Measurements from ENCODE around the gene PBX1. TPM values are rescaled to one million over a fixed set of nuclear protein-coding genes. Genes with fewer than 3 reads are reported as not detected.

The PBX1 gene
- total RNA-seq, 6 donors from 2014 or later = 17.8 to 59.6 (median 38.3) TPM

GRCh38 chr1:164624400-164624799 is 65.4 kb downstream of the PBX1 start:
- Histone ChIP-seq H3K4me3 (no peak overlapping the region), H3K27me3 (no peaks in the 10 kb centered on the region), H3K27ac (no peak overlapping the region), H3K36me3 (no peaks in the 10 kb centered on the region), H3K9me3 (no peaks in the 10 kb centered on the region), H3K4me1 (peaks cover under 1 to 11% (median 3%) of the 10 kb centered on the region in 4 donors)
- TF ChIP-seq EP300 (IDR thresholded peaks at IDR 0.05) (no peak), POLR2AphosphoS5 (IDR thresholded peaks at IDR 0.05) (no peak), CTCF (IDR thresholded peaks at IDR 0.05) (no peak), POLR2A (IDR thresholded peaks at IDR 0.05) (no peak)
- no peak for DNase-seq
- 76 to 91% methylated on average over 1 of the region's 1 CpG for WGBS, 2 donors
- ATAC-seq (ENCODE audit: low FRiP score in 2 of 2) = no peak

- Histone ChIP-seq H3K4me1 (peaks cover 0 to 10% (median 0%) of the 10 kb centered on the region in 4 donors), H3K36me3 (no peaks in the 10 kb centered on the region), H3K27me3 (no peaks in the 10 kb centered on the region), H3K4me3 (no peak overlapping the region), H3K27ac (no peak overlapping the region), H3K9me3 (no peaks in the 10 kb centered on the region)
- ATAC-seq (ENCODE audit: low FRiP score in 2 of 2) (no peak), DNase-seq (no peak)
- WGBS, 2 donors = 49 to 50% methylated on average over 7 of the region's 7 CpGs
- TF ChIP-seq EP300 (IDR thresholded peaks at IDR 0.05) (no peak), CTCF (IDR thresholded peaks at IDR 0.05) (peak in 4 of 6 experiments; percentile 14 to 43 (median 40))
Measured at GRCh38 chr1:164625004-164625617, 66.1 kb downstream of the PBX1 start.

- H3K27ac ChIP-seq = no peak overlapping the region
- no peaks in the 10 kb centered on the region for H3K36me3 ChIP-seq
- 83% methylated on average over 7 of the region's 7 CpGs for WGBS, 2 donors
- peaks cover 0 to 10% (median 3%) of the 10 kb centered on the region in 4 donors for H3K4me1 ChIP-seq
- no peaks in the 10 kb centered on the region for H3K9me3 ChIP-seq
- no peaks in the 10 kb centered on the region for H3K27me3 ChIP-seq
- TF ChIP-seq POLR2A (IDR thresholded peaks at IDR 0.05) = no peak
- TF ChIP-seq CTCF (IDR thresholded peaks at IDR 0.05) = no peak
- no peak for TF ChIP-seq EP300 (IDR thresholded peaks at IDR 0.05)
- no peak for TF ChIP-seq POLR2AphosphoS5 (IDR thresholded peaks at IDR 0.05)
- no peak for DNase-seq
- no peak for ATAC-seq (ENCODE audit: low FRiP score in 2 of 2)
- H3K4me3 ChIP-seq = no peak overlapping the region
Measured at GRCh38 chr1:164628772-164629171, 69.8 kb downstream of the PBX1 start.

GRCh38 chr1:164629971-164630370 is 71.0 kb downstream of the PBX1 start:
- DNase-seq = no peak
- ATAC-seq (ENCODE audit: low FRiP score in 2 of 2) = peak in 1 of 2 donors; percentile 31
- Histone ChIP-seq H3K27me3 (no peaks in the 10 kb centered on the region), H3K9me3 (no peaks in the 10 kb centered on the region), H3K36me3 (no peaks in the 10 kb centered on the region), H3K27ac (no peak overlapping the region), H3K4me3 (no peak overlapping the region), H3K4me1 (peaks cover 0 to 13% (median 3%) of the 10 kb centered on the region in 4 donors)
- WGBS, 2 donors = 72 to 81% methylated on average over 8 of the region's 8 CpGs
- TF ChIP-seq POLR2A (IDR thresholded peaks at IDR 0.05) = no peak
- TF ChIP-seq EP300 (IDR thresholded peaks at IDR 0.05) = no peak
- no peak for TF ChIP-seq CTCF (IDR thresholded peaks at IDR 0.05)
- no peak for TF ChIP-seq POLR2AphosphoS5 (IDR thresholded peaks at IDR 0.05)
